Right forelimb (tissue), 1 donor: Measurements from ENCODE around the gene PNPO.

Experiments used
- DNase-seq: peaks from one replicate; pipeline ENCODE4 v3.0.0-alpha.2; 2018

The PNPO gene

GRCh38 chr17:47941246-47942095, at the start of gene PNPO:
Gene PNPO, plus strand, starts transcription at chr17:47941571. Its CDS starts 105 bp downstream, at chr17:47941676.
- peak; percentile 91 for DNase-seq

GRCh38 chr17:47894498-47895346, 46.6 kb upstream of the PNPO start:
- DNase-seq = no peak

GRCh38 chr17:47895347-47895855, 46.0 kb upstream of the PNPO start:
- DNase-seq = no peak

- peak; percentile 100 for DNase-seq
Measured at GRCh38 chr17:47895856-47896671, 45.3 kb upstream of the PNPO start, which contains the start of gene SP2. Gene SP2, plus strand, starts transcription at chr17:47896236. Its CDS starts 51 bp downstream, at chr17:47896287.

- no peak for DNase-seq
Measured at GRCh38 chr17:47896672-47897490, 44.5 kb upstream of the PNPO start.

- DNase-seq = no peak
Measured at GRCh38 chr17:47897561-47897960, 43.8 kb upstream of the PNPO start.

- DNase-seq = no peak
Measured at GRCh38 chr17:47898241-47898640, 43.1 kb upstream of the PNPO start.

GRCh38 chr17:47899643-47900042, 41.7 kb upstream of the PNPO start:
- no peak for DNase-seq

GRCh38 chr17:47901423-47901822, 39.9 kb upstream of the PNPO start:
- DNase-seq = no peak

- DNase-seq = no peak
Measured at GRCh38 chr17:47902039-47902744, 39.2 kb upstream of the PNPO start.

GRCh38 chr17:47905221-47905733, 36.1 kb upstream of the PNPO start:
- peak; percentile 79 for DNase-seq

GRCh38 chr17:47906443-47906842, 34.9 kb upstream of the PNPO start:
- DNase-seq = no peak

GRCh38 chr17:47907932-47908562, 33.3 kb upstream of the PNPO start:
- no peak for DNase-seq

- no peak for DNase-seq
Measured at GRCh38 chr17:47913050-47913449, 28.3 kb upstream of the PNPO start.

- DNase-seq = no peak
Measured at GRCh38 chr17:47914306-47914948, 26.9 kb upstream of the PNPO start.

GRCh38 chr17:47915776-47916398, 25.5 kb upstream of the PNPO start:
- DNase-seq = peak; percentile 66

- DNase-seq = no peak
Measured at GRCh38 chr17:47916489-47917208, 24.7 kb upstream of the PNPO start.

- no peak for DNase-seq
Measured at GRCh38 chr17:47917581-47917980, 23.8 kb upstream of the PNPO start.

- DNase-seq = no peak
Measured at GRCh38 chr17:47918006-47918405, 23.4 kb upstream of the PNPO start.
